NCI-H748 (cell line): ENCODE results near the gene EFCAB5.
"Not testable (repeated sequence)": the region's sequence is repeated elsewhere in the genome, so short reads cannot be mapped to it uniquely, and the experiment has no call there.

Source experiments
- DNase-seq: peaks from one replicate; lab custom pipeline; 2025; ENCODE audit not compliant: unreplicated experiment; lab: John Stamatoyannopoulos, UW

The EFCAB5 gene

DNA sequence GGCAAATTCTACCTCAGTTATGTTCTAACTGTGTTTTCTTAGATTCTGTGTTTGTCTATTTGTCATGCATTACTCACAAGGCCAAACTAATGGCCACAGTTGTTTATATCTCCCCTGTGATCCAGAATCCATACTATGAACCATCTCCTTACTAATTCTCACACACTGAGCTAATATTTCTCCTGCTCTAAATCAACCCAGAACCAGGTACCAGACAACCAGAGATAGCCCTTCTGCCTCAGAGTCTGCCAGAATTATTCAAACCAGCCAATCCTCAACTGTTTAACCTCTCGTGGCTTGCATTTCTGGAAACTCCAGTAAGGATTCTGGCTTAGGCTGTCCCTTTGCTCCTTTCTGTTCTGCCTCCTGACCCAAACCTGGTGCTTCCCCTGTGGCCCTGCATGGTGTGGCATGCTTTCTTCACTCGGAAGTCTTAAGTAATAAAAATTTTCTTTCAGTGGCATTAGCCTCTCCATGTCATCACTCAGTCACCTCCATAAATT lies 59.4 kb downstream of the EFCAB5 start:
- no peak for DNase-seq

GRCh38 chr17:30002088-30002487 lies 60.7 kb downstream of the EFCAB5 start:
- no peak for DNase-seq

- DNase-seq, result no peak
Measured at GRCh38 chr17:30005709-30006320, 64.4 kb downstream of the EFCAB5 start.

DNA sequence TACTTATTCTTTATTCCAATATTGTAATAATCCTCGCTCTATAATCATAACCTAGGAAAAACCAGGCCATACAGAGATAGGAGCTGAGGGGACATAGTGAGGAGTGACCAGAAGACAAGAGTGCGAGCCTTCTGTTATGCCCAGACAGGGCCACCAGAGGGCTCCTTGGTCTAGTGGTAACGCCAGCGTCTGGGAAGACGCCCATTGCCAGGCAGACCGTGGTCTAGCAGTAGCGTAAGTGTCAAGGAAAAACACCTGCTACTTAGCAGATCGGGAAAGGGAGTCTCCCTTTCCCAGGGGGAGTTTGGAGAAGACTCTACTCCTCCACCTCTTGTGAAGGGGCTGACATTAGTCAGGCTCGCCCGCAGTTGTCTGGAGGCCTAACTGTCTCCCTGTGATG lies 70.5 kb downstream of the EFCAB5 start:
- not testable (repeated sequence) for DNase-seq

DNA sequence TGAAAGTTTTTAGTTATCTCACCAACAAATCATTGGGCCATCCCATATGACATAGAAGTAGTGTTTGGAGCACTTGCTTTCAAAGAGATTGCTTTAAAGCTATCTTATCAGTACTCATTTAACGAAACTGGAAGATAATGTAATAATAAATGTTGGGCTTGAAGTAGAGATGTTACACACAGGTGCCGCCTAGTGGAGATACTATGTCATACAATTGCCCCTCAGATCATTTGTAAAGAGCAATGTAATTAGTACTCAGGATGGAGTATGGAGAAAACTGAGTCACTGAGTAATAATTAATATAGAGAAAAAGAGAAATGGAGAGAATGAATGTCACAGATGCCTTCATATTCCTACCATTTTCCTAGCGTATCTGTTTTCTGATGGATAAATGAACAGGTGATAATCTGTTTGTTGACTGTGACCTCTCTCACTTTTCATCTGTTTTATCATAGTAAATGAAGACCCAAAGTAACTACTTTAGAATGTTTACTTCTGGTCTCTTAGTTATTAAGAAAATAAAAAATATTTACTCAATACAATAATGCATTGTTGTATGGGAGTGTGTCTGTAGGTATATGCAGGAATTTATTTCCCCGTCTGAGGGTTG lies 80.4 kb downstream of the EFCAB5 start:
- DNase-seq, result peak; percentile 61

DNA sequence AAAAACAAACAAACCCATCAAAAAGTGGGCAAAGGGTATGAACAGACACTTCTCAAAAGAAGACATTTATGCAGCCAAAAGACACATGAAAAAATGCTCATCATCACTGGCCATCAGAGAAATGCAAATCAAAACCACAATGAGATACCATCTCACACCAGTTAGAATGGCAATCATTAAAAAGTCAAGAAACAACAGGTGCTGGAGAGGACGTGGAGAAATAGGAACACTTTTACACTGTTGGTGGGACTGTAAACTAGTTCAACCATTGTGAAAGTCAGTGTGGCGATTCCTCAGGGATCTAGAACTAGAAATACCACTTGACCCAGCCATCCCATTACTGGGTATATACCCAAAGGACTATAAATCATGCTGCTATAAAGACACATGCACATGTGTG lies 83.9 kb downstream of the EFCAB5 start:
- DNase-seq, result not testable (repeated sequence)

GRCh38 chr17:30027676-30028075 lies 86.2 kb downstream of the EFCAB5 start:
- no peak for DNase-seq

DNA sequence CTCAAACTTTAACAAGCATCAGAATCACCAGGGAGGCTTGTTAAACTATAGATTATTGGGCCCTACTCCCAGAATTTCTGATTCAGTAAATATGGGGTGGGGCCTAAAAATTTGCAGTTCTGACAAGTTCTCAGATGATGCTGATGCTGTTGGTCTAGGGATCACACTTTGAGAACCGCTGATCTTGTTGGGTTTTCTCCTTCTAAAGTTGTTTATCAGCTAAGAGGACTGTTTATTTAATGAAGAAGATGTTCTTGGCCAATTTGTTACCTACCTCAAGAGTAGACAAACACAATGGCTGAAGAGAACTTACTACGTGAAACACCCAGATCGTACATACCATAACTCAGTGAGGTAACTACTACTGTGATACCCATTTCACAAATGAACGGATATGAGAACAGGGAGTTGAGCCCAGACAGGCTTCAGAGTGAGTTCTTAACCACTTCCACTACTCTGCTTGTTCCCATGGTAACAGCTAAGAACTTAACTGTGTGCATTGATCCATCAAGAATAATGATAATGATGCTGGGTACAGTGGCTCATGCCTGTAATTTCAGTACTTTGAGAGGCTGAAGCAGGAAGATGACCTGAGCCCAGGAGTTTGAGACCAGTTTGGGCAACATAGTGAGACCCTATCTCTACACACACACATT lies 89.9 kb downstream of the EFCAB5 start:
- peak; percentile 34 for DNase-seq

DNA sequence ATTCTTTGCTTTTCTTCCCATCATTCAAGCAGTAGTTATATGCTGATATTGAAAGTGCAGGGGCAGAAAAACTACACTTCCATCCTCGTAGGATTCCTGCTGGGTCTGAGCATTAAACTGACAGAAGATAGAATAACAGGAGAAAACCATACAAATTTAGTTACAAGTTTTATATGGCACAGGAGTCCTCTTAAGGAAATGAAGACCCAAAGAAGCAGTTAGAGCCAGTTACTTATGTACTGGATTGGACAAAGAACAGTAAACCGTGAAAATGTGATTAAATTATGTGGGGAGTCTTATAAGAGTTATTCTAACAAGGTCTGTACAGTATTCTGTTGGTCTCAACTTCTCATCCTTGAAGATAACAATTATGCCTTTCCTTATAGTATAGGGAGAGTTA lies 93.9 kb downstream of the EFCAB5 start:
- no peak for DNase-seq

DNA sequence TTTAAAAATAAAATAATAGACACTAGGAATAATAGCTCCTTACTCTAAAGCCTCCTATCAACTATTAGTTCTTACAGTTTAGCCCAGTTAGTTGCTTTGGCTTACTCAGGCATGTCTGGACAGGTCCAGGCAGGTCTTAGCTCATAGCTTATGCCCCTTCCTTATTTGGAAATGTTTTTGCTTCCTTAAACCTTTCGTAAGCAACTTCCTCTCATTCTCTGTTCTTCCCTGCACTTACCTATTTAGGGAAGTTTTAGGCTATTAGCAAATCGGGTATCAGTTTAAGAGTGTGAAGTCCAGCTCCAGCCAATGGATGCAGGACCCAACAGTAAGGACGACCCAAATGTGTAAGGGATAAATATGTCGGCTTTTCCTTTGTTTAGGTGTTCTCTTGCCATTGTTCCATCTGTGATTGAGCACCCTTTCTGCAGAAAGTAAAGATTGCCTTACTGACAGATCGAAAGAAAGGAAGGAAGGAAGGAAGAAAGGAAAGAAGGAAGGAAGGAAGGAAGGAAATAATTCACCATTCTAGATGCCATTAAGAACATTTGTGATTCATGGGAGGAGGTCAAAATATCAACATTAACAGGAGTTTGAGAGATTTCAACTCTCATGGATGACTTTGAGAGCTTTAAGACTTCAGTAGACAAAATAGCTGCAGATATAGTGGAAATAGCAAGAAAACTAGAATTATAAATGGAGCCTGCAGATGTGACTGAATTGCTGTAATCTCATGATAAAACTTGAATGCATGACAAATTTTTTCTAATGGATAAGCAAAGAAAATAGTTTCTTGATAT lies 99.5 kb downstream of the EFCAB5 start:
- peak; percentile 19 for DNase-seq

- no peak for DNase-seq
Measured at GRCh38 chr17:30041551-30041950, 100.1 kb downstream of the EFCAB5 start.

GRCh38 chr17:30062372-30062771 lies 120.9 kb downstream of the EFCAB5 start:
- DNase-seq, result no peak

DNA sequence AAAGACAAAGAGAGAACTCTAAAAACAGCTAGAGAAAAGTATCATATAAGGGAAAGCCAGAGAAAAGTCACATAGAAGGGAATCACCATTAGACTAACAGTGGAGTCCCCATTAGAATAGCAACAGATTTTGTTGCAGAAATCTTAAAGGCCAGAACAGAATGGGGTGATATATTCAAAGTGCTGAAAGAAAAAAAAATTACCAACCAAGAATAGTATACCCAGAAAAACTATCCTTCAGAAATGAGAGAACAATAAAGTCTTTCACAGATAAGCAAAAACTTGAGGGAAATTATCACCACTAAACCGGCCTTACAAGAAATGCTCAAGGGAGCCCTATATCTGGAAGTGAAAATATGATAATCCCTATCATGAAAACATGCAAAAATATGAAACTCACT lies 123.3 kb downstream of the EFCAB5 start:
- DNase-seq, result no peak

DNA sequence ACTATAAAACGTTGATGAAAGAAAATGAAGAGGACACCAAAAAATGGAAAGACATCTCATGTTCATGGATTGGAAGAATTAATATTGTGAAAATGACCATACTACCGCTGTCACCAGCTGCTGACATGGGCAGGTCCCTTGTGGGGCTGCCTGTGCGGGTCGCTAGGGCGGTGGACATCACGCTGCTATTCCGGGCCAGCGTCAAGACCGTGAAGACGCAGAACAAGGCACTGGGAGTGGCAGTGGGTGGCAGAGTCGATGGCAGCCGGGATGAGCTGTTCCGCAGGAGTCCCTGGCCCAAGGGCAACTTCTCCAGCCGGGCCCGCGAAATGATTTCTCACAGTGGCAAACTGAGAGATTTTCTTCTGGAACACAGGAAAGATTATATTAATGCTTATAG lies 127.0 kb downstream of the EFCAB5 start:
- DNase-seq, result no peak

DNA sequence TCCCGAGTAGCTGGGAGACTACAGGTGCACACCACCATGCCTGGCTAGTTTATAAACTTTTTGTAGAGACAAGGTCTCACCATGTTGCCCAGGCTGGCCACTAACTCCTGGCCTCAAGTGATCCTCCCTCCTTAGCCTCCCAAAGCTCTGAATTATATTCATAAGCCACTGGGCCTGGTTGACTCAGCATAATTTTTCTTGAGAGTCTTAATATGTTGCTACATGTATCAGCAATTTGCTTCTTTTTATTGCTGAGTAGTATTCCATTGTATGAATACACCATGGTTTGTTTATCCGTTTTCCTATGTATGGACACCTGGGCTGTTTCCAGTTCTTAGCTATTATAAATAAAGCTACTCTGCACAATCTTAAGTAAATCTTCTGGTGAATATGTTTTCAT lies 132.8 kb downstream of the EFCAB5 start:
- DNase-seq, result no peak

GRCh38 chr17:30074730-30075129 lies 133.3 kb downstream of the EFCAB5 start:
- DNase-seq, result no peak

DNA sequence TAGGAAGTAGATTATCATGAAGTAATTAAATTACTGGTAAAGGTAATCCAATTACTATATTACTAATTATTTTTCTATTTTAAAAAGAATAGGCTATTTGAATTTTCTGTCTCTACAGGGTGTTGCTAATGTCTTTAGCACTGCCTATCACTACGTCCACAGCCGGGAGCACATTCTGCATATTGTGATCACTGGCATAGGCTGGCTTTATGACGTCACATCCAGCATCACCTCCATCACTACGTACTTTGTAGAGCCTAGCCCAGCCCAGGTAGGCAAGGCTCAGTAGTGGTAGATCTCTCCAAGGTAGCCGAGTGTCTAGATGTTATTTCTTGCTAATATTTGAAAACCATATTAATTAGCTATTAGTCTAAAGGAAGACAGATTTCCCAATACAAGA lies 141.3 kb downstream of the EFCAB5 start:
- DNase-seq, result no peak

- peak; percentile 25 for DNase-seq
Measured at GRCh38 chr17:30084788-30085187, 143.4 kb downstream of the EFCAB5 start.

GRCh38 chr17:30086896-30087295 lies 145.5 kb downstream of the EFCAB5 start:
- DNase-seq, result no peak

DNA sequence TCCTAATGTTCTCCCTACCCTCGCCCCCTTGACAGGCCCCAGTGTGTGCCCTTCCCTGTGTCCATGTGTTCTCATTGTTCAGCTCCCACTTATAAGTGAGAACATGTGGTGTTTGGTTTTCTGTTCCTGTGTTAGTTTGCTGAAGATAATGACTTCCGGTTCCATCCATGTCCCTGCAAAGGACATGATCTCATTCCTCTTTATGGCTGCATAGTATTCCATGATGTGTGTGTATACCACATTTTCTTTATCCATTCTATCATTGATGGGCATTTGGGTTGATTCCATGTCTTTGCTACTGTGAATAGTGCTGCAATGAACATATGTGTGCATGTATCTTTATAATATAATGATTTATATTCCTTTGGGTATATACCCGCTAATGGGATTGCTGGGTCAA lies 146.0 kb downstream of the EFCAB5 start:
- not testable (repeated sequence) for DNase-seq

- no peak for DNase-seq
Measured at GRCh38 chr17:30091121-30091670, 149.8 kb downstream of the EFCAB5 start.
